IgD-negative memory B cell (primary cell): ENCODE results near the gene OR6C3. TPM values are rescaled to one million over a fixed set of nuclear protein-coding genes. Genes with fewer than 3 reads are reported as not detected.
"Not testable (repeated sequence)": the region's sequence is repeated elsewhere in the genome, so short reads cannot be mapped to it uniquely, and the experiment has no call there.

Experiments used
- H3K27ac Mint-ChIP-seq, 3 donors: one replicate each; pipeline ENCODE4 v1.8.0; 2020 to 2022; ENCODE audit warnings: mild to moderate bottlenecking in 3 of 3, mixed read lengths in 3 of 3, moderate library complexity in 1 of 3
- H3K27me3 Mint-ChIP-seq: one replicate; pipeline ENCODE4 v1.8.0; 2021; ENCODE audit warnings: mixed read lengths
- H3K36me3 Mint-ChIP-seq: one replicate; pipeline ENCODE4 v1.8.0; 2020; ENCODE audit warnings: mild to moderate bottlenecking, mixed read lengths
- H3K4me1 Mint-ChIP-seq, 3 donors: one replicate each; pipeline ENCODE4 v1.8.0; 2020 to 2022; ENCODE audit warnings: mixed read lengths in 3 of 3, mild to moderate bottlenecking in 1 of 3
- H3K4me3 Mint-ChIP-seq, 4 donors: one replicate each; pipeline ENCODE4 v1.8.0; 2020 to 2022; ENCODE audit warnings: mild to moderate bottlenecking in 4 of 4, mixed read lengths in 4 of 4, moderate library complexity in 3 of 4
- H3K9me3 Mint-ChIP-seq, 3 donors: one replicate each; pipeline ENCODE4 v1.8.0; 2020 to 2021; ENCODE audit warnings: mixed read lengths in 3 of 3, mild to moderate bottlenecking in 1 of 3
- polyA plus RNA-seq: library from polyadenylated mRNA; unstranded; fragments of 300-500 nt; fragmentation: Illumina TruSeq; gene quantifications from one replicate; pipeline ENCODE4 v1.2.3, GENCODE V29; 2021

OR6C3 gene
- not detected for polyA plus RNA-seq

DNA sequence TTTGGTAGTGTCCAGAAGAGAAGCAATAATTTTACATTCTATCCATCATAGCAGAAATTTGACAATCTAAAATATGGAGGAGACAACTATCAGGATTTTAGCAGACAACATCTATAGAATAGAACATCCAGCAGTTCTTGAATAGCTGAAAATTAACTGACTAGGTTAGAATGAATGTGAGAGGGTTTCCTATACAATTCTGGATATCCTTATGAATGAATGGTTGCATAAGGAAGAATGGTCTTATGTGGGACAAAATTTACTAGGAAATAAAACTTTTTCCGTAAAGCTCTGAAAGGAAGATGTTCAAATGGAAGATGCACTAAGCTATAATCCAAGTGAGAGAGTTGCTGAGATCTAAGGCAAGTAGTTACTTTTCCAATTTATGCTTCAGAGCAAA is at the start of gene OR6C3:
OR6C3 (plus strand) TSS at position 301 of the 400 bp plus-strand sequence. CDS start 955 bp downstream, outside the sequence.
- no peaks in the 10 kb centered on the region for H3K36me3 Mint-ChIP-seq

GRCh38 chr12:55280991-55281390 is 49.6 kb upstream of the OR6C3 start:
- Mint-ChIP-seq H3K9me3 (peaks cover 0 to 10% (median 5%) of the 10 kb centered on the region in 3 donors), H3K27me3 (no peaks in the 10 kb centered on the region), H3K36me3 (no peaks in the 10 kb centered on the region), H3K27ac (no peak overlapping the region), H3K4me3 (no peak overlapping the region), H3K4me1 (no peaks in the 10 kb centered on the region)

More for the DNA sequence above, at the start of gene OR6C3:
- Mint-ChIP-seq H3K27ac (no peak within 1 kb of the TSS), H3K27me3 (peaks cover 5% of the 10 kb centered on the region), H3K4me1 (no peaks in the 10 kb centered on the region), H3K4me3 (no peak within 1 kb of the TSS), H3K9me3 (no peaks in the 10 kb centered on the region)

GRCh38 chr12:55289999-55290398 is 40.5 kb upstream of the OR6C3 start:
- Mint-ChIP-seq H3K4me3 (no peak overlapping the region), H3K27me3 (peaks cover 3% of the 10 kb centered on the region), H3K36me3 (no peaks in the 10 kb centered on the region), H3K9me3 (no peaks in the 10 kb centered on the region), H3K4me1 (no peaks in the 10 kb centered on the region), H3K27ac (no peak overlapping the region)

GRCh38 chr12:55296469-55296868 is 34.1 kb upstream of the OR6C3 start, which contains the start of gene OR6C6:
Gene OR6C6, minus strand, starts transcription at chr12:55296569. Its CDS starts 1,337 bp downstream, at chr12:55295232.
- Mint-ChIP-seq H3K4me1 (no peaks in the 10 kb centered on the region), H3K27ac (no peak within 1 kb of the TSS), H3K9me3 (peaks cover 0 to 2% (median 0%) of the 10 kb centered on the region in 3 donors), H3K4me3 (no peak within 1 kb of the TSS), H3K36me3 (no peaks in the 10 kb centered on the region), H3K27me3 (peaks cover 4% of the 10 kb centered on the region)

- Mint-ChIP-seq H3K4me1 (no peaks in the 10 kb centered on the region), H3K9me3 (peaks cover 0 to 1% (median 0%) of the 10 kb centered on the region in 3 donors), H3K4me3 (no peak within 1 kb of the TSS), H3K27me3 (peaks cover under 1% of the 10 kb centered on the region), H3K36me3 (no peaks in the 10 kb centered on the region), H3K27ac (no peak within 1 kb of the TSS)
Measured at GRCh38 chr12:55314043-55314442, 16.5 kb upstream of the OR6C3 start, which contains the start of gene OR6C1. Gene OR6C1, plus strand, starts transcription at chr12:55314343. Its CDS starts 6,257 bp downstream, at chr12:55320600.

- H3K4me3 Mint-ChIP-seq = no peak overlapping the region
- H3K36me3 Mint-ChIP-seq = no peaks in the 10 kb centered on the region
- peaks cover 2% of the 10 kb centered on the region for H3K27me3 Mint-ChIP-seq
- H3K4me1 Mint-ChIP-seq = no peaks in the 10 kb centered on the region
- H3K9me3 Mint-ChIP-seq = peaks cover 0 to 4% (median under 1%) of the 10 kb centered on the region in 3 donors
- H3K27ac Mint-ChIP-seq = no peak overlapping the region
Measured at GRCh38 chr12:55320201-55320600, 10.3 kb upstream of the OR6C3 start.

DNA sequence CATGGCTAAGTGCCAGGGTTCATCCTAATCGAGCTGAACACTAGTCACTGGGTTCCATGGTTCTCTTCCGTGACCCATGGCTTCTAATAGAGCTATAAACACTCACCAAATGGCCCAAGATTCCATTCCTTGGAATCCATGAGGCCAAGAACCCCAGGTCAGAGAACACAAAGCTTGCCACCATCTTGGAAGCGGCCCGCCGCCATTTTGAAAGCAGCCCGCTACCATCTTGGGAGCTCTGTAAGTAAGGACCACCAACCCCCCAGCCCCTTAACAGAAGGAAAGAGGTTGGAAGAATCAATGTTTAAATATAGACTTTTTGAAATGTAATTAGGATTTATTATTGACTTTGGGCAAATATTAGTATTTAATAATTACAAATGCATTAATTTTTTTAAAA is 4.7 kb upstream of the OR6C3 start:
- H3K4me1 Mint-ChIP-seq, H3K9me3 Mint-ChIP-seq, H3K36me3 Mint-ChIP-seq, H3K4me3 Mint-ChIP-seq, H3K27me3 Mint-ChIP-seq, H3K27ac Mint-ChIP-seq: not testable (repeated sequence)

GRCh38 chr12:55336002-55336401 is 5.5 kb downstream of the OR6C3 start:
- Mint-ChIP-seq H3K36me3 (no peaks in the 10 kb centered on the region), H3K27me3 (peaks cover 5% of the 10 kb centered on the region), H3K9me3 (no peaks in the 10 kb centered on the region), H3K27ac (no peak overlapping the region), H3K4me3 (no peak overlapping the region), H3K4me1 (no peaks in the 10 kb centered on the region)

GRCh38 chr12:55355338-55355737 is 24.8 kb downstream of the OR6C3 start:
- H3K36me3 Mint-ChIP-seq, H3K9me3 Mint-ChIP-seq, H3K4me3 Mint-ChIP-seq, H3K27me3 Mint-ChIP-seq, H3K4me1 Mint-ChIP-seq, H3K27ac Mint-ChIP-seq: not testable (repeated sequence)

- no peaks in the 10 kb centered on the region for H3K4me1 Mint-ChIP-seq
- no peaks in the 10 kb centered on the region for H3K36me3 Mint-ChIP-seq
- H3K9me3 Mint-ChIP-seq = no peaks in the 10 kb centered on the region
- H3K4me3 Mint-ChIP-seq = no peak within 1 kb of the TSS
- H3K27ac Mint-ChIP-seq = no peak within 1 kb of the TSS
- H3K27me3 Mint-ChIP-seq = peaks cover 6% of the 10 kb centered on the region
Measured at GRCh38 chr12:55362675-55363074, 32.1 kb downstream of the OR6C3 start, which contains the start of gene OR6C75. Gene OR6C75, plus strand, starts transcription at chr12:55362975. Its CDS starts 2,136 bp downstream, at chr12:55365111.

DNA sequence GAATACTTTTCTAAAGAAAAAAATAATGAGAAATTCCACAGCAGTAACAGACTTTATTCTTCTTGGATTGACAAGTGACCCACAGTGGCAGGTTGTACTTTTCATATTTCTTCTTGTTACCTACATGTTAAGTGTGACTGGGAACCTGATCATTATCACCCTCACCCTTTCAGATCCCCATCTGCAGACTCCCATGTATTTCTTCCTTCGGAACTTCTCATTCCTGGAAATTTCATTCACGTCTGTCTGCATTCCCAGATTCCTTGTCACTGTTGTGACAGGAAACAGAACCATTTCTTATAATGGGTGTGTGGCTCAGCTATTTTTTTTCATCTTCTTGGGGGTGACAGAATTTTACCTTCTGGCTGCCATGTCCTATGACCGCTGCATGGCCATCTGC is 34.5 kb downstream of the OR6C3 start:
- H3K4me1 Mint-ChIP-seq = no peaks in the 10 kb centered on the region
- no peak overlapping the region for H3K4me3 Mint-ChIP-seq
- H3K27me3 Mint-ChIP-seq = peaks cover 6% of the 10 kb centered on the region
- H3K9me3 Mint-ChIP-seq = no peaks in the 10 kb centered on the region
- no peak overlapping the region for H3K27ac Mint-ChIP-seq
- no peaks in the 10 kb centered on the region for H3K36me3 Mint-ChIP-seq

DNA sequence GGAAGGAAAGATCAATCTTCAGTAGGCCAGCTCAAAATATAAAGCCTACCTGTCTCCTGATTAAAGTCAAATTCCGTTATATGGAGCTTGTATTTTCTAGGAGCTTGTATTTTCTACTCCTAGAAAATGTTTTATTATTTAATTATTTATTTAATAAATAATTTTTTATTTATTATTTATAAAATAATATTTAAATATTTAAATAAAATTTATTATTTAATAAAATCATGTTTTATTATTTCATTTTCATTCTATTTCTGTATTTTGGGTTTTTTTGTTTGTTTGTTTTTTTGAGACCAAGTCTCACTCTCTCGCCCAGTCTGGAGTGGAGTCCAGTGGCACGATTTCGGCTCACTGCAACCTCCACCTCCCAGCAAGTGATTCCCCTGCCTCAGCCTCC is 42.0 kb downstream of the OR6C3 start:
- Mint-ChIP-seq H3K9me3 (no peaks in the 10 kb centered on the region), H3K27me3 (no peaks in the 10 kb centered on the region), H3K36me3 (no peaks in the 10 kb centered on the region), H3K27ac (no peak overlapping the region), H3K4me3 (no peak overlapping the region), H3K4me1 (no peaks in the 10 kb centered on the region)

Other genes with a start within 250 kb of the OR6C3 start
- gene OR9K2, start 204.3 kb upstream of the OR6C3 start, polyA plus RNA-seq = not detected
- gene OR10A7, start 109.7 kb upstream of the OR6C3 start, polyA plus RNA-seq = not detected
- gene OR6C74, start 86.1 kb upstream of the OR6C3 start, polyA plus RNA-seq = not detected
- gene OR6C6, start 34.2 kb upstream of the OR6C3 start, polyA plus RNA-seq = not detected
- gene OR6C1, start 16.4 kb upstream of the OR6C3 start, polyA plus RNA-seq = not detected
- gene OR6C75, start 32.2 kb downstream of the OR6C3 start, polyA plus RNA-seq = not detected
- gene OR6C65, start 69.8 kb downstream of the OR6C3 start, polyA plus RNA-seq = not detected
- not detected for gene OR6C76, start 95.5 kb downstream of the OR6C3 start, polyA plus RNA-seq
- gene OR6C2, start 113.3 kb downstream of the OR6C3 start, polyA plus RNA-seq = not detected
- gene OR6C70, start 139.4 kb downstream of the OR6C3 start, polyA plus RNA-seq = not detected
- gene OR6C68, start 161.6 kb downstream of the OR6C3 start, polyA plus RNA-seq = not detected
- gene OR6C4, start 218.9 kb downstream of the OR6C3 start, polyA plus RNA-seq = not detected
- not detected for gene OR2AP1, start 241.7 kb downstream of the OR6C3 start, polyA plus RNA-seq